NK-92 treated with Interleukin-12 subunit alpha and Interleukin-12 subunit beta, amount 100 ng/mL, for 24 hours (cell line): ENCODE results near the gene AFTPH.
A peak's percentile ranks its signal among the peaks of the same experiment; 100 is the strongest.
"Not testable (repeated sequence)": the region's sequence is repeated elsewhere in the genome, so short reads cannot be mapped to it uniquely, and the experiment has no call there.

ENCODE experiments used
- DNase-seq: peaks from one replicate; lab custom pipeline; 2025; lab: John Stamatoyannopoulos, UW

AFTPH gene

DNA sequence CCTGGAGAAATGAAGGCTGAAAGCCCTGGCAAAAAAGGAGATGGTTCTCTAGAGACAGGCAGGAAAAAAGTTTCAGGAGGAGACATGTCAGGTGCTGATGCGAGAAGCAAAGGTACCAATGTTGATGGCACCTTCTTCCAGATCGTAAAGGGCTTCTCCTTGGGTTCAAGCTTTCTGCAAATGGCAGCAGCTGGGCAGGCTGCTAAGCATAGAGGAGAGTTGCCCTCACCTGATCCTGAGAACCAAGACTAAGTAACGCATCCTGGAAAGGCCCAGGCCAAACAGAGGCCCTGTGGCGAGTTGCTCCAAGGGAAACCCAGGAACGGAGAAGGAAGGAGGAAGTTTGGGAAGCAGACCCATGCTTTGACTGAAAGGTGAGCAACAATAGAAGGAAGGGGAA, 23.6 kb upstream of the AFTPH start:
- no peak for DNase-seq

GRCh38 chr2:64501946-64502345, 22.2 kb upstream of the AFTPH start:
- no peak for DNase-seq

- DNase-seq = no peak
These were observed 21.3 kb upstream of the AFTPH start for GRCh38 chr2:64502860-64503259.

- DNase-seq = no peak
These were observed 19.1 kb upstream of the AFTPH start for GRCh38 chr2:64504774-64505720.

DNA sequence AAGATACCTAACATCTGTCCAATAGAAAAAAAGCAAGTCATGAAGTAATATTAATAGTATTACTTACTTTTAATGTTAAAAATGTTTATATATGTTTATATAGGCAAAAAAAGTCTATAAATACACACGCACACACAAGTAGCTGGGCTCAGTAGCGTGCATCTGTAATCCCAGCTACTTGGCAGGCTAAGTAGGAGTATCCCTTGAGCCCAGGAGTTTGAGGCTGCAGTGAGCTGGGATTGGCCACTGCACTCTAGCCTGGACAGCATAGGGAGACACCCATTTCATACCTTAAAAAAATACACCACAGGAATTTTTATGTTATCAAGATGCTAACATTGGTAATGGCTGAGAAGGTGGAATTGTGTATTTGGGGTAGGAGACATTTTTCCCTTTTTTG, 17.4 kb upstream of the AFTPH start:
- no peak for DNase-seq

- no peak for DNase-seq
These were observed 10.1 kb upstream of the AFTPH start for GRCh38 chr2:64514008-64514407.

- DNase-seq = no peak
These were observed 9.0 kb upstream of the AFTPH start for GRCh38 chr2:64515086-64515485.

GRCh38 chr2:64516651-64517510, 7.2 kb upstream of the AFTPH start:
- DNase-seq = no peak

DNA sequence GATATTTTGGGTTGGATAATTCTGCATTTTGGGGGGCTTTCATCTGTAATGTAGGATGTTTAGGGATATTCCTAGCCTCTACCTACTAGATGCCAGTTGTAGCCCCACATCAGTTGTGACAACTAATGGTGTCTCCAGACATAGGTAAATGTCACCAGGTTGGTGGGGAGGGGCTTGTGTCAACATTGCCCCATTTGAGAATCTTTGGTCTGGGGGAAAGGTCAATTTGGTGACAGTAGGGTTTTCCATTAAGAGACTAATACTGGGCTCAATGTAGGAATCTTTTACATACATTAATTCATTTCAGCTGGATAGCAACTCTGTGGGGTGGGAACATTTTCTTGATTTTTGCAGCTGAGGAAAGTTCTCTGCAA, 6.6 kb upstream of the AFTPH start:
- no peak for DNase-seq

DNA sequence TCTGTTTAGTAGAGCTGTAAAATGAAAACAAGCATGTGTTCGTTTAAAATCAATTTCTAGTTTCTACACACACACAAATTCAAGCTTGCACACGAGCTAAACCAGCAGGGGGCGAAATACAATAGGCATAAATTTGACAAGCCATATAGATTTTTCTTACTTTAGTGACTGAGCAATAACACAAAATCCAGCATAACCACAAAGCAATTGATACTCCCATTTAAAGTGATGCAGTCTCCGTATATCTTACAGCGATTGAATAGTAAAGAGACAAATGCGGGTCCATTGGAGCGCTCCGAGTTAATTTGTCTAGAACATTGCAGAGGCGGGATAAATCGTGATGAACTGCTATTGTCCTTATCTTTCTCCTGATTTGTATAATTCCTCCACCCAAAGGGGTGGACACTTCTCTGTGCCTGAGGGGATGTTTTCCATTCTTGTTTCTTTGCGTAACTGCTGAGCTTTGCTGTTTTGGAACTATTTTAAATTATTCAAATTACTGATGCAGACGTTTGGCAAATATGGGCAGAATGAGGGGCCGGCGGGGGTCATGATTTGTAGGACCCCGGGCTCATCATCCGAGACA, 1.2 kb upstream of the AFTPH start:
- peak; percentile 33 for DNase-seq

DNA sequence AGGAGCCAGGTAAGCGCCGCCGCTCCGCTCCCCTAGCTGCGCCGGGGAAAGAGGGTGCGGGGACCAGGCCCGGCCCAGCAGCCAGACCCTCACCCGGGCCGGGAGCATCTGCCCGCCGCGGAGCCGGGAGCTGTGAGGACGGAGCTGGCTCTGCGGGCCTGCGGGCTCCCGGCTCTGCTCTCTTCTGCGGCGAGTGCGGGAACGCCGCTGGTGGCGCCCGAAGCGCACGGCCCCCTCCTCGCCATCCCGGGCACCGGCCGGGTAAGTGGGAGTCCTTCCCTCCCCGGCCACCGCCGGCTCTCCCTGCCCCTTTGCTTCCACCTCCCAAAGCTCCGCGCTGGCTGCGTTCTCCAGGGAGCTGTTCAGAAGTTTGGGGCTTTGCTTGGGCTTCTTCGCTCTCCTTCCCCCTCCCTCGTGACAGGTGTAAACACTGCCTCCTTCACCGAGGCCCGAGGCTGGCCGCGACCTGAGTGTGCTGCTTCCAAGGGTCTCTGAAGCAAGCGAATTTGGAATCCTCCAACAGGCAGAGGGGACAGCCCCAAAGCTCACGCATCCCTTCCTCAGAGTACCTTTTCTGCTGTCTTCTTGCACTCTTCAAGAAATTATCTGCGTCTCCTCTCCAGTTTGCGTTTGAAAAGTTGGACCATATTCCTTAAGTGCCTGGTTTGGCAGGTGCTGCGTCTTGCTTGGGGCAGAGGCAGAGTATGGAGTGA, 632 bp downstream of the AFTPH start:
- peak; percentile 47 for DNase-seq

GRCh38 chr2:64525317-64525613, 1.1 kb downstream of the AFTPH start:
- peak; percentile 31 for DNase-seq

DNA sequence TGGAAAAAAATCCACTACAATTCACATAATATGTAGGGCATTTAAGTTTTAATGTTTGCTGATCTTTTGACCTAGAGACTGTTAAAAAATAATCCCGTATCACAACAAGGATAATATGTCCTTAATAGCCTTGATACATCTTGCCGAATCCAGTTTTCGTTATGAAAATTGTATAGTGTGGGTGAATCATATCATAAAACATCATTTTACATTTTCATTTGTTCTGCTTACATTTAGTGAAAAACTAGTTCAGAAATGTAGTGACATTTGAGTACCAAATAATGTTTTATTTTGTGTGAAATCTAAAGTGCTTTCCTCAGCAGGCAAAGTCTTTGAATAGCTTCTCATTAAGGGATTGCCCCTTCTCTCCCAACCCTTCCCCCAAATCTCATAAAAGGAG, 1.9 kb downstream of the AFTPH start:
- no peak for DNase-seq

DNA sequence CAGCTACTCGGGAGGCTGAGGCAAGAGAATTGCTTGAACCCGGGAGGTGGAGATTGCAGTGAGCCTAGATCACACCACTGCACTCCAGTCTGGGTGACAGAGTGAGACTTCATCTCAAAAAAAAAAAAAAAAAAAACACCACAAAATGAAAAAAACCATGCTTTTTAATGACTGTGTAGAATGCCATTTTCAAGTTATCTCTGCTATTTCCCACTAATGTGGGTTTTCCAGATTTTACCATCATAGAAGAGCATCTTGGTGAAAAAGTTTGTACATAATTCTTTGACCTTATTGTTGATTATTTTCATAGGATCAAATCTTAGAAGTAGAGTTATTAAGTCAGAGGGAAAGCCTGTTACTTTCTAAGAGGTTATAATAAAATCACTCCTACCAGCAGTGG, 6.8 kb downstream of the AFTPH start:
- DNase-seq = not testable (repeated sequence)

DNA sequence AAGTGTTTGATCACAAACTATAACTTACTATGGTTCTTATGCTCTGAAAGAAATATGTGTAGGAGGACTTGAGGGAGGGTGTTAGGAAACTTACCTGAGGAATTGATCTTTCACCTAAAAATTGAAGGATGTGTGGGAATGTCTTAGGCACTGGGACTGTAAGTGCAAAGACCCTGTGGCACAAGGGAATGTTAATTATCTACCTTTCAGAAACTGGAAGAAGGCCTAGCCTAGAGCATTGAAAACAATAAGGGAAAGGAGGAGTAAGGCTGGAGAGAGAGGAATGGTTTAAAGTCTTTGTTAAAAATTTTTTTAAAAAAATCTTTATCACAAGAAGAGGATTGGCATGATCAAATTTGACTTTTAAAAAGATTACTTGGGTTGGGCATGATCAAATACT, 7.9 kb downstream of the AFTPH start:
- DNase-seq = no peak

- no peak for DNase-seq
These were observed 9.8 kb downstream of the AFTPH start for GRCh38 chr2:64533882-64534281.

DNA sequence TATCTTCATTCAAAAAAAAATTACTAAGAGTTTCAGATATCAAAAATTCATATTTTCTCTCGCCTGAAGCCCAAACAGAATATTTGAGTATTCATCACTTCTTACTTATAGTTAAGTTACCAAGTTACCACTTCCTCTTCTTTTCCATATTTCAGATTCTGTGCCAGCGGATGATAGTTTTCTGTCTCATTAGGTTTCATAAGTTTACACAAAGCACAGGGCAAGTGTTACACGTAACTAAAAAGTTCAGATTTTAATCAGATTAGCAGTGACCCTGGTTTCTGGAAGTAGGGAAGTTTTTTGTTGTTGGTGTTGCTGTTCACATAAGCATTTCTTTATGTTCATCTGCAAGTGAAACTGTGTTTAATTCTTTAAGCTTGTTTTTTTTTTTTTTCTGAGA, 10.2 kb downstream of the AFTPH start:
- no peak for DNase-seq

- DNase-seq = no peak
These were observed 10.9 kb downstream of the AFTPH start for GRCh38 chr2:64535024-64535423.

DNA sequence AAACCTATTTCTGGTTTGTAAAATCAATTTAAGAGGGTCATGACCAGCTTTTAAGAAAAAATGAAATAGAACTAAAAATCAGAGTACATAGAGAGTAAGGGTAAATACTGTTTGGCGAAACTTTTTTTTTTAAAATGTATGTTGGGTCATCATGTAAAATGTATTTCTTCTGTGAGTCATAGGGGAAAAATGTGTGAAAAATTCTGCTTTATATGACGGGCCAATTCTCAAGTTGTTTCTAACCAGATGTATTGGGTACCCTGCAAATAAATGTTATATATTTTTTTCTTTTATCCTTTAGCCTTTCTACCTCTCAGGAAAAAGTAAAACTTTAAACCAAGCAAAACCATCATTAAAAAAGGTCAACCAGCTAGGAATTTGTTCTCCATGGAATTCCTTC, 13.9 kb downstream of the AFTPH start:
- DNase-seq = no peak

- no peak for DNase-seq
These were observed 14.8 kb downstream of the AFTPH start for GRCh38 chr2:64538764-64539433.

DNA sequence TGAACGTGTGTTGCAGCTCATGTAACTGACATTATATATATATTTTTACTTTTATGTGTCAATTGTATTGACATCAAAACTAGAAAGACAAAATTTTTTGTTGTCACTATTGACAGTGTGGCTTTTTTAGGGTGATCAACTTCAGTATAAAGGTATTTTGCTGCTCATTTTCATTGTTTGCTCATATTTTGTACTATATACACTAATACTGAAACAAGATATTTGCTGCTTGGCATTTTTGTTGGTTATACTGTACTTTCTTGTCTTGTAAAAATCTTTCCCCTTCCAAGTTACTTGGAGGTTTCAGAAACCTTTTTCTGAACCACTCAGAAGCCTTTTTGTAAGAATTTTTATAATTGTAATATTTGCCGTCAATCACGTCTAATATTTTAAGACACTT, 16.5 kb downstream of the AFTPH start:
- DNase-seq = no peak

GRCh38 chr2:64541547-64541946, 17.4 kb downstream of the AFTPH start:
- DNase-seq = no peak
